HepG2 (cell line): ENCODE data around the gene BCL2.

Experiments used
- MEF2D ChIP-seq: sonication (generic); formaldehyde crosslinking; IDR thresholded peaks from 2 replicates; pipeline ENCODE4 v1.5.1; 2020; ENCODE audit warnings: mild to moderate bottlenecking, missing genetic modification reagents
- TF ChIP-seq, protein P1 (sequence below): sonication (generic); formaldehyde crosslinking; IDR thresholded peaks from 2 replicates; pipeline ENCODE4 v1.4.0; 2020; ENCODE audit warnings: missing genetic modification reagents
- TF ChIP-seq, protein P2 (sequence below): sonication (generic); formaldehyde crosslinking; IDR thresholded peaks from 2 replicates; pipeline ENCODE4 v1.5.0; 2020; ENCODE audit warnings: mild to moderate bottlenecking, missing genetic modification reagents
- TF ChIP-seq, protein P3 (sequence below): sonication (generic); formaldehyde crosslinking; IDR thresholded peaks from 2 replicates; pipeline ENCODE4 v1.5.0; 2020; ENCODE audit warnings: mild to moderate bottlenecking, missing genetic modification reagents, moderate library complexity

DNA sequence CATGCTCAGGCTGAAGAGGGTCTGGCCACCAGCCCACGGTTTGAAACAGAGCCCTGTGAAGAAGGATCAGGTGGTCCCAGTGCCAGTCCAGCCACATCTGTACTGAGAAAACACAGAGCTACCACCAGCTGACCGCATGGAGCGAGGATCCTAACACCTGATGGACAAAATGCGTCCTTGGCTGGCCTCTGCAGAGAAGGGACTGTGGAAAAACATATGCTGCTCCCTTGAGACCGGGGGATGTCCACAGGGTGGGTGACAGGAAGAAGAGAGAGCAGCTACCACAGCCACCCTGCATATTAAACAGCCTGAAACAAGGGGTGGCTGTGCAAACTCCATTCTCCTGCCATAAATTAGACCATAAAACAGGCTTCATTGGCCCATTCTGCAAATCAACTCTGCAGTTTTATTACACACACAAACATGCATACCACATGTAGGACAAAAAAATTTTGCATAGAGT, 137.2 kb downstream of the BCL2 start:
- TF ChIP-seq, protein P1, sequence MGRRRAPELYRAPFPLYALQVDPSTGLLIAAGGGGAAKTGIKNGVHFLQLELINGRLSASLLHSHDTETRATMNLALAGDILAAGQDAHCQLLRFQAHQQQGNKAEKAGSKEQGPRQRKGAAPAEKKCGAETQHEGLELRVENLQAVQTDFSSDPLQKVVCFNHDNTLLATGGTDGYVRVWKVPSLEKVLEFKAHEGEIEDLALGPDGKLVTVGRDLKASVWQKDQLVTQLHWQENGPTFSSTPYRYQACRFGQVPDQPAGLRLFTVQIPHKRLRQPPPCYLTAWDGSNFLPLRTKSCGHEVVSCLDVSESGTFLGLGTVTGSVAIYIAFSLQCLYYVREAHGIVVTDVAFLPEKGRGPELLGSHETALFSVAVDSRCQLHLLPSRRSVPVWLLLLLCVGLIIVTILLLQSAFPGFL, result no peak
- no peak for TF ChIP-seq MEF2D (CRISPR knock-in tag)
- TF ChIP-seq, protein P2, sequence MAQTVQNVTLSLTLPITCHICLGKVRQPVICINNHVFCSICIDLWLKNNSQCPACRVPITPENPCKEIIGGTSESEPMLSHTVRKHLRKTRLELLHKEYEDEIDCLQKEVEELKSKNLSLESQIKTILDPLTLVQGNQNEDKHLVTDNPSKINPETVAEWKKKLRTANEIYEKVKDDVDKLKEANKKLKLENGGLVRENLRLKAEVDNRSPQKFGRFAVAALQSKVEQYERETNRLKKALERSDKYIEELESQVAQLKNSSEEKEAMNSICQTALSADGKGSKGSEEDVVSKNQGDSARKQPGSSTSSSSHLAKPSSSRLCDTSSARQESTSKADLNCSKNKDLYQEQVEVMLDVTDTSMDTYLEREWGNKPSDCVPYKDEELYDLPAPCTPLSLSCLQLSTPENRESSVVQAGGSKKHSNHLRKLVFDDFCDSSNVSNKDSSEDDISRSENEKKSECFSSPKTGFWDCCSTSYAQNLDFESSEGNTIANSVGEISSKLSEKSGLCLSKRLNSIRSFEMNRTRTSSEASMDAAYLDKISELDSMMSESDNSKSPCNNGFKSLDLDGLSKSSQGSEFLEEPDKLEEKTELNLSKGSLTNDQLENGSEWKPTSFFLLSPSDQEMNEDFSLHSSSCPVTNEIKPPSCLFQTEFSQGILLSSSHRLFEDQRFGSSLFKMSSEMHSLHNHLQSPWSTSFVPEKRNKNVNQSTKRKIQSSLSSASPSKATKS (CRISPR knock-in tag), result no peak
- TF ChIP-seq, protein P3, sequence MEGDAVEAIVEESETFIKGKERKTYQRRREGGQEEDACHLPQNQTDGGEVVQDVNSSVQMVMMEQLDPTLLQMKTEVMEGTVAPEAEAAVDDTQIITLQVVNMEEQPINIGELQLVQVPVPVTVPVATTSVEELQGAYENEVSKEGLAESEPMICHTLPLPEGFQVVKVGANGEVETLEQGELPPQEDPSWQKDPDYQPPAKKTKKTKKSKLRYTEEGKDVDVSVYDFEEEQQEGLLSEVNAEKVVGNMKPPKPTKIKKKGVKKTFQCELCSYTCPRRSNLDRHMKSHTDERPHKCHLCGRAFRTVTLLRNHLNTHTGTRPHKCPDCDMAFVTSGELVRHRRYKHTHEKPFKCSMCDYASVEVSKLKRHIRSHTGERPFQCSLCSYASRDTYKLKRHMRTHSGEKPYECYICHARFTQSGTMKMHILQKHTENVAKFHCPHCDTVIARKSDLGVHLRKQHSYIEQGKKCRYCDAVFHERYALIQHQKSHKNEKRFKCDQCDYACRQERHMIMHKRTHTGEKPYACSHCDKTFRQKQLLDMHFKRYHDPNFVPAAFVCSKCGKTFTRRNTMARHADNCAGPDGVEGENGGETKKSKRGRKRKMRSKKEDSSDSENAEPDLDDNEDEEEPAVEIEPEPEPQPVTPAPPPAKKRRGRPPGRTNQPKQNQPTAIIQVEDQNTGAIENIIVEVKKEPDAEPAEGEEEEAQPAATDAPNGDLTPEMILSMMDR (CRISPR knock-in tag), result no peak
